Stimulated activated CD8-positive, alpha-beta memory T cell treated with anti-CD3 and anti-CD28 coated beads, Interleukin-4, amount 100 ng/mL, for 48 hours (primary cell): ENCODE data around the gene ACSF3.

Source experiments
- DNase-seq: peaks from one replicate; pipeline ENCODE4 v3.0.0-alpha.2; 2020

Gene ACSF3

GRCh38 chr16:89166696-89167424, 73.2 kb downstream of the ACSF3 start:
- no peak for DNase-seq

- peak; percentile 98 for DNase-seq
Measured at GRCh38 chr16:89167425-89167941, 73.8 kb downstream of the ACSF3 start.

DNA sequence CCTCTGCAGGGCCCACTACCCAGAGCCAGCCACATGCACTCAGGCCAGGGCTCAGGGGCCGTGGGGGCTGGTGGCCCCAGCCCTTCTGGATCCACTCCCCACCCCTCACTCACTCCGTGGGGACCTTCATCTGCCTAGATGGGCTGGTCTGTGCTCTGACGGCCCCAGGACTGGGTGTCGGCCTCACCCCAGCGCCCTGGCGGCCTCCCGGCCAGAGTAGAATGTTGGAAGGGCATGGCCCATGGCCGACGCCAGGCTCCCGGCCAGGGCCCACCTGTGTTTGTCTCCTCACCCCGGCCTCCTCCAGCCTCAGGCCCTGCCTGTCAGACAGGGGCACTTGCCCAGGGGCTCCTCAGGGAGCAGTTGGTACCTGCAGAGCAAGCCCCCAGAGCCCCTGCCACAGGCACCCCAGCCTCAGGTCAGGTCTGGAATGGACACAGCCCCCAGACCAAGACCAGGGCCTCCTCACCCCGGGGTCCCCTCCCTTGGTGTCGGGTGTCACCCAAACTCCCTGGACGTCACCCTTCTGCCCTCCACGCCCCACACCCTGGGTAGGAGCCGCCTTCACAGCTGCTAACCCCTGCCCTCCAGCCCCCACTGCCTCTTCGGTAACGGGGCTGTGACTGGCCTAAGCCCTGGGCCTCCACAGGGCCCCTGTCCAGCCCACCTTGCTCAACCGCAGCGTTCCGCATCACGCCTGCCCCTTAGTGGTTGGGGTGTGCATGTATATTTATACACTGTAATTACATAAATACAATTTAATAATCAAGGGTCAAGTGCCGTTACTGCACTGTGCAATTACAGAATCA, 74.9 kb downstream of the ACSF3 start:
- no peak for DNase-seq

GRCh38 chr16:89169778-89170177, 76.1 kb downstream of the ACSF3 start:
- DNase-seq, result no peak

GRCh38 chr16:89170346-89171215, 76.9 kb downstream of the ACSF3 start:
- DNase-seq, result peak; percentile 47

DNA sequence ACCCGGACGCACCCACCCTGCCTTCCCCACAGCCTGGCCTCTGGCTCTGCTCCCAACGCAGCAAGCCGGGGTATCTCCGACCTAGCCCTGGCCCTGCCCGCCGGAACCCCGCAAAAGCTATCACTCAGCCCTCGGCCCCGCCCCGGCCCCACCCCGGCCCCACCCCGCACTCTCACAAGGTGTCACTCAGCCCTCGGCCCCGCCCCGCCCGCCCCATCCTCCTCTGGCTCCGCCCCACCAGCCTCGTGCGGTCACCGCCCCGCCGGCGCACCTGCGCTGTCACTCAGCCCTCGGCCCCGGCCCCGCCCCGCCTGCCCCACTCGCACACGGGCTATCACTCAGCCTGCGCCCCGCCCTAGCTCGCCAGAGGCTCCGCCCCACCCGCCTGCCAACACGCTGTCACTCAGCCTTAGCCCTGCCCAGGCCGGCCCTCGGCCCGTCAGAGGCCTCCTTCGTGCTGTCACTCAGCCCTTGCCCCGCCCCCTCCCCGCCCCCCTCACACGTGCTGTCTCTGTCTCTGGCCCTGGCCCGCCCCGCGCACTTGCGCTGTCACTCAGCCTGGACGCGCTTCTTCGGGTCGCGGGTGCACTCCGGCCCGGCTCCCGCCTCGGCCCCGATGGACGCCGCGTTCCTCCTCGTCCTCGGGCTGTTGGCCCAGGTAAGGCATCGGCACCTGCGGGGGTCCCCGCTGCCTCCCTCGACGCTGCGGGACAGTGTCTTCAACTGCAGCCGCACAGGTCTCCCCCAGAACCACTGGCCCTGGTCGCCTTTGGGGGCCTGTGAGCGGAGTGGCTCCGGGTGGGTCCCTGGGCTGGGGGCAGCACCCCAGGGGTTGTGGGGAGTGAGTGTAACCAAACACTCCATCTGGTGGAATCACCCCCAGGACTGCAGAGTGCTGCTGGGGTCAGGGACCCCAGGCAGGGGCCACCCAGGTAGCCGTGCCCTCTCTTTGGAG, 77.8 kb downstream of the ACSF3 start, which contains the start of gene CDH15:
CDH15 (plus strand) TSS at position 533 of the 955 bp plus-strand sequence; CDS start at position 617, 84 bp downstream.
- DNase-seq, result peak; percentile 96

- DNase-seq, result no peak
Measured at GRCh38 chr16:89172171-89172527, 78.5 kb downstream of the ACSF3 start.

- no peak for DNase-seq
Measured at GRCh38 chr16:89172528-89173173, 79.0 kb downstream of the ACSF3 start.

- no peak for DNase-seq
Measured at GRCh38 chr16:89173174-89173921, 79.7 kb downstream of the ACSF3 start.

DNA sequence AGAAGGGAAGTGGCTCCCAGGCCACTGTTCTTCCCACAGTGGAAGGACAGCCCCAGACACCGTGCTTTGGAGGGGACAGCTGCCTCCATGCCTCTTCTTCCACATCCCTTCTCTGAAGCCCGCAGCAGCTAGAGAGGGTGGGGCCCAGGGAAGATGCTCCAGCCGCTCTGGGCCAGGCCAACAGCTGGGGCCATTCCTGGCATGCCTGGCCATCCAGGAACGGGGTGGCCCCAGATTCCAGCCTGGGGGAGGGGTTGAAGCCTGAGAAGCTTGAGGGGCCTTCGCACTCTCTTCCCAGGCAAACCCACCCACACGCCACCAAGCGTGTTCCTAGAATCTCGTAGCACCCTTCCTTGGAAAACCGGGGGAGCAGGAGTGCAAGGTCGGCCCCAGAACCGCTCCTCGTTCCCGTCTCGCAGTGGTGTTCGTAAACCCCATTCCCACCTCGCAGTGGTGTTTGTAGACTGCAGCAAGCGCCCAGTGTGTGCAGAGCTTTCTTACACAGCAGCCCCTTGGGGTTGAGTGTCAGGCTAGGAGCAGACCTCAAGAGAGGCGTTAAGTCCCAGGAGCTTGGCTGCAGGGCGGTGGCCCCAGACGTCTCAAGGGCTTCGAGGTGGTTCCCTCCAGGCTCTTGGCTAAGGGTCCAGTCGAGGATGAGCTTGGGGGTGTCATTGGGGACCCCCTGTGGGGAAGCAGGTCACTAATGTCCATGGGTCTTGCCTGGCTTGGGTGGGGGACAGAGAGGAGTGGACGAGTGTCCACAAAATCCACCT, 80.6 kb downstream of the ACSF3 start:
- DNase-seq, result no peak

DNA sequence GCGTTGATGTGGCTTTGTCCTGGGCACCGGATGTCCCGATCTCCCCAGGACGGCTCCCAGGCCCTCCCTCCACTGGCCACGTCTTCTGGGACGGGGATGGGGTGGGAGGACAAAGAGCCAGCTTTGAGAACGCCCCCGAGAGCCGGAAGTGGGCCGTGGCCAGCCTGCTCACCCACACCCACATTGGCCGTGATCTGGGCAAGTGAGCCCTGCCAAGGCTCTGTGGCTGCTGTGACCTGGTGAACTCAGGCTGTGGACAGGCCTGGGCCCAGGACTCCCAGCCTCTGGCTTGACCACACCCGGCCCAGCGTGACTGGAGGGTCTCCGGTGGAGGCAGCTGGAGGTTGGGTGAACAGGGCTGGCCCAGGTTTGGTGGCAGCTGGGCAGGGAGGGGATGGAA, 81.2 kb downstream of the ACSF3 start:
- DNase-seq, result no peak

GRCh38 chr16:89175280-89176146, 81.9 kb downstream of the ACSF3 start:
- DNase-seq, result no peak

DNA sequence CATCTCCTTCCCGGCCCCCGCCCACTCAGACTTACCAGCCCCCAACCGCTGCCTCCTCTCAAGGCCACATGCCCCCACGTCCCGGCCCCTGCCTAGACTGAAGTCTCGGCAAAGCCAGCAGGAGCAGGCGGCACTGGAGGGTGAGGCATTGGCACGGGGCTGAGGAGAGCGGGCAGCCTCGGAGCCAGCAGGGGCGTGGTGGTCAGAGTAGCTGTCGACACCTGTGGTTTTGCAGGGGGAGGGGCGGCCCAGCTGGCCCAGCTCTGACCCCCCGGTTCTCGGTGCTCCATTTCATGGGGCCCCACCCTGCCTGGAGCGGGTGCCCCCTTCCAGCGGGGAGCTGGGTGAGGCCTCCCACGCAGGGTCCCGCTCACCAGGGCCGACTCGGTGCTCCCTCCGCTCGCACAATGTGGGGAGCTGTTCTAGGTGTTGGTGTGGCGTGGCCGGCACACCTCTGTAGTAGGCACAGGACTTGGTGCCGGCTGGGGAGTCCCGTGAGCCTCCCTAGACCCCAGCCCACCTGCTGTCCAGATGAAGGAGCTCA, 82.6 kb downstream of the ACSF3 start:
- no peak for DNase-seq

- no peak for DNase-seq
Measured at GRCh38 chr16:89176717-89177116, 83.1 kb downstream of the ACSF3 start.

DNA sequence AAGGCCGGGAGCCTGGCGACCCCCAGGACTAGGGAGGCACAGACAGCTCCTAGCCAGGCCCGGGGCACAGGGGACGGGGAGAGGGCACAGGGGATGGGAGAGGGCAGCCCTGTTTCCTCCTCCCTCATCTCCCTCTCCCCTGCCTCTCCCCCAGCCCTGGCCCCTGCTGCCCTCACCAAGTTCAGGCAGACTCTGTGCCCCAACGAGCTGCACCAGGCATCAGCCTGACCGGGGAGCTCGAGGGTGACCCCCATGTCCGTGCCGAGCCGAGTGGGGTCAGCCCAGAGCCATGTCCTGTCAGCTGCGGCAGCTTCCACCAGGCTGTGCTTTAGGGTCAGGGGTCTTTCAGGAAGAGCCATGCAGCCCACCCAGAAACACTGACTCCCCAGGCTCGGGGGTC, 83.8 kb downstream of the ACSF3 start:
- DNase-seq, result no peak

GRCh38 chr16:89178453-89179147, 84.9 kb downstream of the ACSF3 start:
- no peak for DNase-seq

DNA sequence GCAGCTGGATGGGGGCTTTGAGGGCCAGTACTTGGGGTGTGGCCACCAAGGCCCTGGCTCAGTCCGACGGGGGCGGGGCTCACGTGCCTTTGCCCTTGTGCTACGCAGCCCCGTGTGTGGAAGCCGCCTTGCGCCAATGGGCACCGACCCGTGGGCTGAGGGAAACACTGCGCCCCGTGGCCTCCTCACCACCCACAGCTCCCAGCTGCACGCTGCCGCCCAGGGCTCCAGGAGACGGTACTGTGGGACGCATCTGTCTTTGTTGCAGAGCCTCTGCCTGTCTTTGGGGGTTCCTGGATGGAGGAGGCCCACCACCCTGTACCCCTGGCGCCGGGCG, 85.5 kb downstream of the ACSF3 start:
- no peak for DNase-seq
